ENCODE measurements around the gene UGT1A9. TPM values are rescaled to one million over a fixed set of nuclear protein-coding genes. Genes with fewer than 3 reads are reported as not detected.

UGT1A9 gene
- total and polyA plus RNA-seq, 2 of the 4 experiments (the other 2 are of a cell fraction), result not detected

DNA sequence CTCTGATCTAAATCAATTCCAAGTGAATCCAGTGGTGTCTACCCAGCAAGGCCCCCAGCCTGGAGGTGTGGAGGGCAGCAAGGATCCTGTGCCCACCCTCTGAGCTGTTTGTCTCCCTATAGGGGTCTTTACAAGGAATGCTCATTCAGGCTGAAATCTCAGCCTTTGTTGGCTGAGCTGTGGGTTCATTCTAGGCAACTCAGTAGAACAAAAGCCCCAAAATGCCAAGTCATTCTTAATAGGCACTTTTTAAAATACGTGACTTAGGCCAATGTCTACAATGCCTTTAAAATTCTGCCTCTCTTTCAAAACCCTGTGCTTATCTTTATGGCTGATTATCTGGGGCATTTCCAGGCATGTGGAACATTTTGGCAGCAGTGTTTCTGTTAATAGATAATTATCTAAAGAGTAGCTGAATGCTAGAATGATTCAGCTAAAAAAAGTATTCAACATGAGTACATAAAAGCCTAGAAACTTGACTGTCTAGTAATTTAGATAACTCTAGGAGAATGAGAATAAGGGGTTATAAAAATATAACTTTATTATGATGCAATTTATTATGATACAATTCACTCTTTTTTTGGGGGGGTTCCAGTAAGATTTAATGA lies 28.4 kb downstream of the UGT1A9 start:
- Histone ChIP-seq H3K4ac (ENCODE audit: low read depth, low read length) (no peak overlapping the region; the same call in 1 of the 2 replicates), H3K18ac (ENCODE audit: low read depth, low read length) (peak overlapping the region; percentile 100), H3K36me3 (ENCODE audit: control insufficient read depth, insufficient read depth, low read length) (no peaks in the 10 kb centered on the region), H2AK9ac (replicated peaks; ENCODE audit: low read depth, low read length, poor library complexity) (no peak overlapping the region), H2BK120ac (ENCODE audit: low read depth, low read length) (no peak overlapping the region), H3K4me3 (ENCODE audit: insufficient read depth, low read depth, low read length) (no peak overlapping the region), H4K20me1 (ENCODE audit: insufficient read depth, low read length) (no peaks in the 10 kb centered on the region), H2AK5ac (ENCODE audit: low read depth, low read length) (no peak overlapping the region), H3K23ac (ENCODE audit: low read depth, low read length) (no peak overlapping the region), H3K14ac (replicated peaks; ENCODE audit: low read depth, low read length) (no peak overlapping the region), H4K8ac (ENCODE audit: low read depth in 2 of 2, low read length in 2 of 2) (no peak overlapping the region; a peak in 1 of 4 replicates), H3K4me1 (ENCODE audit: control insufficient read depth, insufficient read depth, low read length) (peaks cover 4% of the 10 kb centered on the region), H3K79me1 (ENCODE audit: low read depth in 1 of 2, low read length in 2 of 2) (no peaks in the 10 kb centered on the region), H2BK15ac (ENCODE audit: low read depth, low read length) (no peak overlapping the region), H3K4me2 (ENCODE audit: low read depth, low read length) (no peak overlapping the region), H3K27ac (ENCODE audit: insufficient read depth, low read length) (peak overlapping the region; percentile 99; the same call in 1 of the 2 replicates), H3K9me3 (ENCODE audit: control insufficient read depth, insufficient read depth, low read length) (no peaks in the 10 kb centered on the region), H2BK20ac (ENCODE audit: low read depth, low read length) (0 out of 2 replicates have a peak overlapping the region, but pooled peaks have one; percentile 39), H4K5ac (ENCODE audit: low read depth, low read length) (peak overlapping the region; percentile 100), H3K9me1 (ENCODE audit: insufficient read depth, low read length) (no peaks in the 10 kb centered on the region), H4K91ac (ENCODE audit: insufficient read depth, low read depth, low read length) (no peak overlapping the region), H3K56ac (ENCODE audit: extremely low read depth, insufficient read depth, low read length) (no peak overlapping the region), H3K27me3 (ENCODE audit: control insufficient read depth, insufficient read depth, low read length) (no peaks in the 10 kb centered on the region), H2BK5ac (ENCODE audit: low read depth, low read length, poor library complexity, severe bottlenecking) (peak overlapping the region; percentile 55), H2AFZ (replicated peaks; ENCODE audit: low read length, poor library complexity) (no peak overlapping the region), H3K9ac (ENCODE audit: low read depth, low read length) (peak overlapping the region; percentile 48; the same call in 1 of the 2 replicates)
- in situ Hi-C loops (cut with MboI; ENCODE audit: low sequenced_read_pairs) (no loop called here), intact Hi-C loops (cut with micrococcal nuclease) (no loop called here), dilution Hi-C loops (cut with HindIII; ENCODE audit: low sequenced_read_pairs, unreplicated experiment) (no loop called here)
- no CpG with 5 or more reads among the region's 1 CpG for WGBS, 2 experiments (ENCODE audit: extremely low coverage in 2 of 2, insufficient read length in 1 of 2)
- ChIA-PET POLR2A (ENCODE audit: unreplicated experiment) (no interaction called here), CTCF (no interaction called here)
- DNase-seq, result peak; percentile 69
- peak; percentile 68 for ATAC-seq (ENCODE audit: low read depth)
- no TSS peak for BruUV-seq (replicated peaks)
- TF ChIP-seq SMC3 (IDR thresholded peaks at IDR 0.05; ENCODE audit: low read depth, low read length) (no peak), CEBPB (IDR thresholded peaks at IDR 0.05; ENCODE audit: low read depth, low read length) (no peak), MAFK (IDR thresholded peaks at IDR 0.05; ENCODE audit: low read depth, low read length) (peak; percentile 38), RFX5 (IDR thresholded peaks at IDR 0.05; ENCODE audit: low read depth, low read length) (no peak), NFE2L2 (IDR thresholded peaks at IDR 0.05; ENCODE audit: low read depth, low read length) (peak; percentile 97), BHLHE40 (IDR thresholded peaks at IDR 0.05; ENCODE audit: low read depth, low read length) (no peak), POLR2A (IDR thresholded peaks at IDR 0.05; ENCODE audit: low read depth, low read length) (no peak), FOS (IDR thresholded peaks at IDR 0.05; ENCODE audit: low read depth, low read length) (no peak), CHD1 (IDR thresholded peaks at IDR 0.05; ENCODE audit: low read depth, low read length) (no peak), MAZ (IDR thresholded peaks at IDR 0.05; ENCODE audit: borderline replicate concordance, low read depth, low read length) (no peak)
- TF ChIP-seq, protein P1, sequence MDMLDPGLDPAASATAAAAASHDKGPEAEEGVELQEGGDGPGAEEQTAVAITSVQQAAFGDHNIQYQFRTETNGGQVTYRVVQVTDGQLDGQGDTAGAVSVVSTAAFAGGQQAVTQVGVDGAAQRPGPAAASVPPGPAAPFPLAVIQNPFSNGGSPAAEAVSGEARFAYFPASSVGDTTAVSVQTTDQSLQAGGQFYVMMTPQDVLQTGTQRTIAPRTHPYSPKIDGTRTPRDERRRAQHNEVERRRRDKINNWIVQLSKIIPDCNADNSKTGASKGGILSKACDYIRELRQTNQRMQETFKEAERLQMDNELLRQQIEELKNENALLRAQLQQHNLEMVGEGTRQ (IDR thresholded peaks at IDR 0.05; ENCODE audit: low read depth, low read length), result no peak
